GM21423 (cell line): ENCODE measurements around the gene RPRD1A.
"Not testable (repeated sequence)": the region's sequence is repeated elsewhere in the genome, so short reads cannot be mapped to it uniquely, and the experiment has no call there.

Source experiments
- ATAC-seq: cut with Tn5 transposase; IDR thresholded peaks from one replicate; pipeline ENCODE4 v1.9.1; 2021; ENCODE audit warnings: mild to moderate bottlenecking, moderate library complexity; ENCODE audit not compliant: unreplicated experiment

The RPRD1A gene

DNA sequence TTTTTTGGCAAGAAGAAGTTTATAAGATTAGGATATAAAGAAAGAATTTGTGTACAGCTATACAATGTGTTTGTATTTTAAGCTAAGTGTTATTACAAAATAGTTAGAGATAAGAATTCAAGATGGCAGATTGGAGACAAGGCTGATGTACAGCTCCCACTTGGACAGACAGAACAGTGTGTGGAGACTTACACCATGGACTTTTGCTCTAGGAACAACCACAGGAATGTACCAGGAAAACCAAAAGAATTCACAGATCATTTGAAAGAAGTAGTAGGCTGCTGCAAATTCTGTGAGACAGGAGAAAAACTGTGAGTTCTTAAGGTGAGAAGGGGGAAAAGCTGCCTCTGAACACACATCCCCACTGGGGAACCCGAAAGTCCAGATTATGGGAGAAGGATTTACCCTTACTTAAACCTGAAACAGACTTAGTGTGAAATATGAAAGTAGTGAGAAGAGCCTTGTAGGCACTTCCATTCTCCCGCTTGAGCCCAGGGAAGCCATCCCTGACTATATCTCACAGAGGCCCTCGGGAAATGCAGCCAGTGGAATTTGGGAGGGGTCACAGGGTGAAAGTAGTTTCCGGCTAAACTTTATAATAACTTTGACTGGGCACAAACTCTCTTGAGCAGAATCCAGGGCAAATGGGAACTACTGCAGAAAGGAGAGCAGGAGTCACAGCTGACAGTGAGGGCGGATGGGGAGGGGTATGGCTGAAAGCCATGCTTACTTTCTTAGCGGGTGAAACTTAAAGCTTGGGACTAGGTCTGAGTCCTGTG lies 11.6 kb upstream of the RPRD1A start:
- ATAC-seq, result no peak

DNA sequence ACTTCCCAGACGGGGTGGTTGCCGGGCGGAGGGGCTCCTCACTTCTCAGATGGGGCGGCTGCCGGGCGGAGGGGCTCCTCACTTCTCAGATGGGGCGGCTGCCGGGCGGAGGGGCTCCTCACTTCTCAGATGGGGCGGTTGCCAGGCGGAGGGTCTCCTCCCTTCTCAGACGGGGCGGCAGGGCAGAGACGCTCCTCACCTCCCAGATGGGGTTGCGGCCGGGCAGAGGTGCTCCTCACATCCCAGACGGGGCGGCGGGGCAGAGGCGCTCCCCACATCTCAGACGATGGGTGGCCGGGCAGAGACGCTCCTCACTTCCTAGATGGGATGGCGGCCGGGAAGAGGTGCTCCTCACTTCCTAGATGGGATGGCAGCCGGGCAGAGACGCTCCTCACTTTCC lies 10.4 kb upstream of the RPRD1A start:
- not testable (repeated sequence) for ATAC-seq

DNA sequence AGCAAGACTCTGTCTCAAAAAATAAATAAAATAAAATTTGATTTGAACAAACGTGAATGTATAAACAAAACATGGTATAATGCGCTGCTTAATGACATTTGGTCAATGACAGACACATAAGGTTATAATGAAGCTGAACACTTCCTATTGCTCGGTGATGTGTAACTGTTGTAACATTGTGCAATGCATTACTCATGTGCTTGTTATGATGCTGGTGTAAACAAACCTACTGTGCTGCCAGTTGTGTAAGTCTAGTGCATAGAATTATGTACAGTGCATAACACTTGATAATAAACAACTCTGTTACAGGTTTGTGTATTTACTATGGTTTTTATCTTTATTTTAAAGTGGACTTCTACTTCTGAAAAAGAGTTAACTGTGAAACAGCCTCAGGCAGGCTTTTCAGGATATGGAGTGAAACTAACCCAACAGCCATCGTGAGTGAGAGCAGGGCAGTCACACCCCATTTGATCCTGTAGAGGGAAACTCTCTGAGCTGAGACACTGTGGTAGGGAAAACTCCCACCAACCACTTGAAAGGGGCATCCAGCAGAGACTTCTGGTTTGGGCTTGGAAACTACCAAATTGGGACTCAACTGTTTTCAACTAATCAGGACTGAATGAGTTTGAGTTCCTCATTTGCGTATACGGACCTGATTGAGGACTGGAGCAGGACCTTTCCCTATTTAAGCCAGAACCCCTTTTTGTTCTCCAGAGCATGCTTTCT lies 8.7 kb upstream of the RPRD1A start:
- ATAC-seq, result no peak

DNA sequence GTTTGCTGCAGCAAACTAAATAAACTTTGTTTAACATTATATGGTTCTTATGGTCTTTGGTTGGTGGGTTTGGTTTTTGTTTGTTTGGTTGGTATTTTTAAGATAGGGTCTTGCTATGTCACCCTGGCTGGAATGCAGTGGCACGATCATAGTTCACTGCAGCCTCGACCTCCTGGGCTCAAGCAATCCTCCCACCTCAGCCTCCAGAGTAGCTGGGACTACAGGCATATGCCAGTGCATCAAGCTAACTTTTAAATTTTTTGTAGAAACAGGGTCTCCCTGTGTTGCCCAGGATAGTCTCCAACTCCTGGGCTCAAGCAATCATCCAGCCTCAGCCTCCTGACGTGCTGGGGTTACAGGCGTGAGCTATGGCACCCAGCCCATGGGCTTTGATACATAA lies 7.1 kb upstream of the RPRD1A start:
- no peak for ATAC-seq

DNA sequence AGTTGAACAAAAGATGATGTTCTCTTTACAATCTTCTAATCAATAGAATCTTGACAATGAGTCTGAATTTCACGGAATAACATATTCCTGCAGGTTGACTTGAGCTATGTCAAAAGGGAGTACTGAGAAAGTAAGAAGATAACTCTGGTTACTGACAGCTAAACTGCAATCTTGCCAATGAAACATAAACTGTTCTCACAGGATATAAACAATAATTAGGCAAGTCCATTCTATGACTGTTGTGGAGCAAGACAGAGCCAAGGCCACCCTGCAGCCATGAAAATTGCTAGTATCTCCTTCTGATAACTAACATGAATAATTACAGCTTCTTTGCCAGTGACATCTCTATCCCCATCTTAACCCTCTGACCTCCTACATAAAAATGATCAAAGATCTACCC lies 6.3 kb upstream of the RPRD1A start:
- no peak for ATAC-seq

DNA sequence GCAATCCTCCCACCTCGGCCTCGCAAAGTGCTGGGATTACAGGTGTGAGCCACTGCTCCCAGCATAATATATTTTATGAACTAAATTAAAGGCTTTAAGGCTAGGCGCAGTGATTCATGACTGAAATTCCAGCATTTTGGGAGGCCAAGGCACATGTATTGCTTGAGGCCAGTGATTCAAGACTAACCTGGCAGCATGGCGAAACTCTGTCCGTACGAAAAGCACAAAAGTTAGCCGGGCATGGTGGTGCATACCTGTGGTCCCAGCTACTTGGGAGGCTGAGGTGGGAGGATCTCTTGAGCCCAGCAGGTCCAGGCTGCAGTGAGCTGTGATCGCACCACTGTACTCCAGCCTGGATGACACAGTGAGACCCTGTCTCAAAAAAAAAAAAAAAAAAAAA lies 5.0 kb upstream of the RPRD1A start:
- ATAC-seq, result not testable (repeated sequence)

DNA sequence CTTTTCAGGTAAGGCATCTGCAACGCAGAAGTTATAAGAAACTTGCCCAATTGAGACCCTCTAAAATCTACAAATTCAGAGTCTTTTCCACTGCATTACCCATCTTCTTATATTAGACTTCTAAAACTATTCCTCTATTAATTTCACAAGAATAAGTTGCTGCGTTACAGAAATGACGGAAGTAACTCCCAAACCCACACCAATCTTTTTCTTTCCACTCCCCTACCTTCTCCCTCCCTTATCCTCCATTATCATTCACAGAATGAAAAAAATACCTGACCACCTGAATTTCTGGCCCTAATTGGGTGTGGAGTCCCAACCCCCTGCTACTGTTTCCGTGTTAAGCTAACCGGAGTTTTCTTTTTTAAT lies 689 bp downstream of the RPRD1A start:
- ATAC-seq, result peak; percentile 2

DNA sequence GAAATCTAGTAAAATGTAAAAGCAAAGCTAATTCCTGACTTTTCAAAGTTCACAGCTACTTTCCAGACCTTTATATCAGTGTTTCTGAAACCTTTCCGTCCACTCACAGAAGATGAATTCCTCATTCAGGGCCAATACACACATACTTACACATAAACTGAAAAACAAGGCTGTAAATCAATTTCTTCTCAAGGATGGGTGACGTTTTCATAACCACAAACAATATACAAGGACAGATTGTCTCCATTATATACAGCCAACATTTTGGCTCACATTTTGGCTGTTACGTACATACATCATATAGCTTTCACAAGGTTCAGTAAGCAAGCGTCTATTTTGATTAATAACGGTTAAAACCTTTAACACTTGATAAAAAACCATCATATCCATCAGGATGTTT lies 1.4 kb downstream of the RPRD1A start:
- ATAC-seq, result no peak

DNA sequence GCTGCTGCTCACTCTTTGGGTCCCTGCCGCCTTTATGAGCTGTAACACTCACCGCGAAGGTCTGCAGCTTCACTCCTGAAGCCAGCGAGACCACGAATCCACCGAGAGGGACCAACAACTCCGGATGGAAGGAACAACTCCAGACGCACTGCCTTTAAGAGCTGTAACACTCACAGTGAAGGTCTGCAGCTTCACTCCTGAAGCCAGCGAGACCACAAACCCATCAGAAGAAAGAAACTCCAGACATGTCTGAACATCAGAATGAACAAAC lies 2.6 kb downstream of the RPRD1A start:
- ATAC-seq, result not testable (repeated sequence)

DNA sequence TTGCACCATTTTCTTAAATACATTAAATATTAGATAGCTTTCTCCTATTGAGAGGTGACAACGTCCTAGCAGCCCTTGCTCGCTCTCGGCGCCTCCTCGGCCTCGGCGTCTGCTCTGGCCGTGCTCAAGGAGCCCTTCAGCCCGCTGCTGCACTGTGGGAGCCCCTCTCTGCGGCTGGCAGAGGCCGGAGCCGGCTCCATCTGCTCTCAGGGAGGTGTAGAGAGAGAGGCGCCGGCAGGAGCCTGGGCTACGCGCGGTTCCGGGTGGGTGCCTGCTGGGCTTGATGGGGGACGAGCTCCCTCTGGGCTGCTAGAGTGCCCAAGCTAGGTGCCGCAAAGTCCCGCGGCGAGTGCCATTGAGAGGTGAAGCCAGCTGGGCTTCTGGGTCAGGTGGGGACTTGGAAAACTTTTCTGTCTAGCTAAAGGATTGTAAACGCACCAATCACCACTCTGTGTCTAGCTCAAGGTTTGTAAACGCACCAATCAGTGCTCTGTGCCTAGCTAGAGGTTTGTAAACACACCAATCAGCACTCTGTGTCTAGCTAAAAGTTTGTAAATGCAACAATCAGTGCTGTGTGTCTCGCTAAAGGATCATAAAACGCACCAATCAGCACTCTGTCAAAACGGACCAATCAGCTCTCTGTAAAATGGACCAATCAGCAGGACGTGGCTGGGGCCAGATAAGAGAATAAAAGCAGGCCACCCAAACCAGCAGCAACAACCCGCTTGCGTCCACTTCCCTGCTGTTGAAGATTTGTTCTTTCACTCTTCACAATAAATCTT lies 3.1 kb downstream of the RPRD1A start:
- no peak for ATAC-seq

DNA sequence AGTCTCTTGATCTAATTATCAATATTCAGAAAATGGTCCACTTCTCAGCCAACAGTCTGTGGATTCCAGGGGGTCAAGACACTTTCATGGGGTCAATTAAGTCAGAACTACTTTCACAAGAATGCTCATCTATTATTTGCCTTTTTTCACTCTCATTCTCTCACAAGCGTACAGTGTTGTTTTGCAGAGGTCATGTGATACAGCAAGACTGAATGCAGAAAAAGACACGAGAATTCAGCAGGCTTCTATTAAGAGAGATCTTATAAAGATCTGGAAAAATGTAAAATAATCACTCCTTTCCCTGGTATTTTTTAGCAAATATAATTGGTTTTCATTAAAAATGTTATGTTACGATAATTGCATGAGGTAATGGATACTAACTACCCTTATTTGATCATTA lies 8.7 kb downstream of the RPRD1A start:
- ATAC-seq, result no peak

DNA sequence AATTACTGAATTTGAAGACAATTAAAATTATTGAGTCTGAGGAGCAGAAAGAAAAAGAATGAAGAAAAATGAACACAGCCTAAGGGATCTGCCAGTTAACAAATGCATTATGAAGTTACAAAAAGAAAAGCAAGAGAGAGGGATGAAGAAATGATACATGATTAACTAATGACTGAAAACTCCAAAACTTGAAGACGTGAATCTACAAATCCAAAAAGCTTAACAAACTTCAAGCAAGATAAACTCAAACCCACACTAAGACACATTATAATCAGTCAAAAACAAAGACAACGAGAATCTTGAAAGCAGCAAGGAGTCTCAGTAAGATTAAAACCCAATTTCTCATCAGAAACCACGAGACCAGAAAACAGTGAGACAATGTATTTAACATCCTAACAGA lies 15.6 kb downstream of the RPRD1A start:
- ATAC-seq, result no peak

DNA sequence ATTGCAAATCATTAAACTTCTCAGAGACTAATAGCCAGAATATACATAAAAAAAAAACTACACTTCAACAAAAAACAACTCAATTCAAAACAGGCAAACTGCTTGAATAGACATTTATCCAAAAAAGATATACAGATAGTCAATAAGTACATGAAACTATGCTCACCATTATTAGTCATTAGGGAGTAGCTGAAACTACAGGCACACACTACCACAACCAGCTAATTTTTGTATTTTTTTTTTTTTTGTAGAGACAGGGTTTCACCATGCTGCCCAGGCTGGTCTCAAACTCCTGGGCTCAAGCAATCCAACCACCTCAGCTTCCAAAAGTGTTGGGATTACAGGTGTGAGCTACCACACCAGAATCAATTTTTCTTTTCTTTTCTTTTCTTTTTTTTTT lies 16.9 kb downstream of the RPRD1A start:
- no peak for ATAC-seq

DNA sequence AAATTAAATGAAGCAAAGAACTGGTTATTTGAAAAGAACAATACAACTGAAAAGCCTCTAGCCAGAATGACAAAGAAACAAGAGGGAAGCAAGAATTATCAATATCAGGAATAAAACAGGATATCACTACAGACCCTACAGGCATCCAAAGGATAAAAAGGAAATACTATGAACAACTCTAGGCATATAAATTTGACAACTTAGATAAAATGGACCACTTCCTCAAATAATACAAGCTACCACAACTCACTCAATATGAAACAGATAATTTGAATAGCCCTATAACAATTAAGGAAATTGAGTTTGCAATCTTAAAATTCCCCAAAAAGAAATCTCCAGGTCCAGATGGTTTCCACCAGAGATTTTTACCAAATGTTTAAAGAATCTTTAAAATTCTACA lies 19.8 kb downstream of the RPRD1A start:
- ATAC-seq, result no peak

DNA sequence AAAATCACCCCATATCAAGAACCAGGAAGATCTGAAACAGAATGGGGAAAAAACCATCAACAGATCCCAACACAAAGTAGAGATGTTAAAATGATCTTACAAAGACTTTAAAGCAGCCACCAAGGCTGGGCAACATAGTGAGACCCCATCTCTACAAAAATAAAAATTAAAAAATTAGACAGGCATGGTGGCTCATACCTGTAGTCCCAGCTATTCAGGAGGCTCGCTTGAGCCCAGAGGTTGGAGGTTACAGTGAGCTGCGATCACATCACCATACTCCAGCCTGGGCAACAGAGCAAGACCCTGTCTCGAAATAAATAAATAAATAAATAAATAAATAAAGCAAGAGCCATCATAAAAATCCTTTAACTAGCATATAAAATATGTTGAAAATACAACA lies 20.5 kb downstream of the RPRD1A start:
- no peak for ATAC-seq

DNA sequence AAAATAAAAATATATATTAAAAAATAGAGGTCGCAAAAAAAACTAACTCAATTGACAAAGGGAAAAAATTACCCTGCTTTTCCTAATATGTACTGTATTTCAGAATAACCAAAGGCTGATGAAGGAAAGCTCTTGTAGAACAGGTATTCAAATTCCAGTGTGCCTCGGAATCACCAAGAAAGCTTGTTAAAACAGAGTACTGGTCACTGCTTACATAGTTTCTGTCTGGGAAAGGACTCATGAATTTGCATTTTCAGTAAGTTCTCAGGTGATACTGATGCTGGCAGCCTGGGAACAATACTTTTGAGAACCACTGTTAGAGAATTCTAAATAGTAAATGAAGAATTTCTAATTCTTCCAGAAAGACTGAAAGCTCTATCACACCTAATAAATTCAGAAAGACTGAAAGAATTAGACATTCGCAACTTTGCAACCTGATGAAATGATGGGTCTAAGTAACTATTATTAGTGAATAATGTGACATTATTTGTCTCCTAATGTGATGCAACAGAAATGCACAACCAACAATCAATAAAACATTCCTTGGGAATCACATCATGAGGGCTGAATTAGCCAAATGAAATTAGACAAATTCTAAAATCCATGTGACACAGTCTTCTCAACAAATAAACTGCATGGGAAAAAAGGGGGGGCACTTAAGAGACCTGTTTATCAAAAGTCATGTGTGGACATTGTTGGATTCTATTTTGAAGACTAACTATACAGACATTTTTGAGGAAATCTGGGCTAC lies 21.9 kb downstream of the RPRD1A start:
- no peak for ATAC-seq

DNA sequence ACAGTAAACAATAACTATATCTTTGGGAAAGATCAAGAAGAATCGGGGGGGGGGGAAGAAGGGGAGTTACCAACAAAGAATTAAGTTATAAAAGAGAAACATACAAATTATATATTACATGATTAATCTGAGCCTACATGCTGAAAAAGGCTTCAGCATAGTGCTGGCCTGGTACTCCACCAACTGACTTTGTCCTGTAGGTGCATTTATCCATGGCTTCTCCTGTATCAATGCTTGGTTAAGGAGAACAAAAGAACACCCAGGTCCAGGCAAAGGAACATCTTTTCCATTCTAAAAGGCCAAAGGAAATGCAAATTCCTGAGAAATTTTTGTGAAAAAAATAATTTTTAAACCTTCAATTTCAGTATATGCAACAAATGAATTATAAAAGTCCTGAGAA lies 24.2 kb downstream of the RPRD1A start:
- ATAC-seq, result no peak

DNA sequence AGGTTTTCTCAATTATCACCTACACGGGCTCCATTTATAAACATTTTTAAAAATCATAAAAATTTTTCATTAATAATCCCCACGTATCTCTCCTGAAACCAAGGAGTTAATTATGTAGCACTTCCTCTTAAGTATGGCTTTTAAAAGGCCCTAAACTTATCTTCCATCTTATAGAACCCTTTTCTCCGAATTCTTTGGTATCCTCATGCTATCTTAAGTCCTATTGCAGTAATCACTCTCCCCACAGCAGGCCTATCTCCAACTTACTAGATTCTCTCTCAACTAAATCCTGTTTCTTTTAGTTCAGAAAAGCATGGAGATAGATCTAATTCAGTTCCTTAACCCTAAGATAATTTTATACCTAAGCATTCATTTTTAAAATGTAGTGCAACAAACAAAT lies 26.2 kb downstream of the RPRD1A start:
- no peak for ATAC-seq

DNA sequence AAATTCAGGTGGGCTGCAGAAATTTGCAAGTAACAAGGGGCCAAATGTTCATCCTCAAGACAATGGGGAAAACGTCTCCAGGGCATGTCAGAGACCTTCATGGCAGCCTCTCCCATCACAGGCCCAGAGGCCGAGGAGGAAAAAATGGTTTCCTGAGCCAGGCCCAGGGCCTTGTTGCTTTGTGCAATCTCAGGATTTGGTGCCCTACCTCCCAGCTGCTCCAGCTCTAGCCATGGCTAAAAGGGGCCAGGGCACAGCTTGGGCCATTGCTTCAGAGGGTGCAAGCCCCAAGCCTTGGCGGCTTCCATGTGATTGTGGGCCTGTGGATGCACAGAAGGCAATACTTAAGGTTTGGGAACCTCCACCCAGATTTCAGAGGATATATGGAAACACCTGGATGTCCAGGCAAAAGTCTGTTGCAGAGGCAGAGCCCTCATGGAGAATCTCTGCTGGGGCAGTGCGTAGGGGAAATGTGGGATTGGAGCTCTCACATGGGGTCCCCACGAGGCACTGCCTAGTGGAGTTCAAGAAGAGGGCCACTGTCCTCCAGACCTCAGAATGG lies 29.2 kb downstream of the RPRD1A start:
- no peak for ATAC-seq

DNA sequence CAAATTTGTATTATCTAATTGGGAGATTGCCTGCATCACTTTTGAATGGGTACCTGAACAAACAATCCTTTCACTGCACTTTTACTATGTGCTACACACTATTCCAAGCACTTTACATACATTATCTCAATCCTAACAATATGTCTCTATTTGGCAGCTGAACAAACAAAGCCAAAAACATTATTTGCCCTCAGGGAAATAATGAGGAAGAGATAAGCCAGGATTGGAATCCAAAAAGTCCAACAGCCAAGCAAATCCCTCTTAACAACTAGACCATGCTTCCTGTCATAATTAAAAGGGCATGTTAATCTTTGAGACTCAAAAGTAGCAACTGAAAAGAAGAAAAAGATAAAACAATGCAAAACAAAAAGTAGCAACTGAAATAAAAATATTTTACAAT lies 32.1 kb downstream of the RPRD1A start:
- ATAC-seq, result no peak

DNA sequence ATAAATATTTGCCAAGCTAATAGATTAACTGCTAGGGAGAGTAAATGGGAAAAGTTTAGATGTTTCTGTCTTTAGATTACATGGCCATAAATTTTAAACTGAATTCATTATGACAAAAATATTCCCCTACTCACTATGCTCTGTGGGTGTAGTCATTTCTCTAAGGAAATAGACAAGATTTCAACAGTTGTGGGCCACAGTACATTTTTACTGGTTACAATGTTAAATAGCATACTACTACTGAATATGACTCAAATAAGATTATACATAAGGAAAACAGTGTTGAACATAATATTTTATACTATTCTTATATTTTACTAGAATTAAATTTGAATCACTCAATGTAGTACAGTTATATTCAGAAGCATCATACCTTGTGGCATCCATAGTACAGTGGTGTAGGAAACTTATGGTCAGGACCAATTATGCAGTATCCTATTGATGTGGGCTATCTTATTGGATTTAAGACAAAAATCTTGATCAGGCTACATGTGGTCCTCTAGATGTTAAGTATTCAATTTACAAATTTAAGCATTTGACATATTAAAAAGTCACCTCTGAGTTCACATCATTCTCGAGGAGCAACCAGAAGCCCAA lies 33.0 kb downstream of the RPRD1A start:
- ATAC-seq, result no peak
